ENCODE results near the gene POU2F2. TPM values are rescaled to one million over a fixed set of nuclear protein-coding genes. Genes with fewer than 3 reads are reported as not detected.

The POU2F2 gene
- total RNA-seq, 4 donors from 2014 or later = 0.56 to 3.2 (median 1.5) TPM

DNA sequence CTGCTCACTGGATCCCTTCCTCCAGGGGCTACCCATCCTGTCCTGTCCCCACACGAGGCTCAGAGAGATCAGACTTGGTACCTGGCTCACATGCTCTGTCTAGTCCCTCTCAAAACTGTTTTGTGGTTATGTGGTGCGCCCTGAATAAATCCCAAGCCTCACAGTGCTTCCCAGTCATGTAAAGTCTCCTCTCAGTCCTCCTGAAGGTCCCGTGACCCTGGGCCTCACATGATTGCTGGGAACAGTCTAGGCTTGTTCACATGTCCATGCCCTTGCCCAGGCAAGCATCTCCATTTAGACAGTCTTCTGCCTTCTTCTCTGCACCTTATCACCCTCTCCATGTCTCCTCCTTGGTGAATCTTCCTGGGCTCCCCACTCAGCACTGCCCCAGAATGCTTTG, 36.0 kb upstream of the POU2F2 start:
- no peak for ATAC-seq (ENCODE audit: low FRiP score)
- no peak for DNase-seq (ENCODE audit: low spot score)
- no peak for TF ChIP-seq CTCF (IDR thresholded peaks at IDR 0.05)

DNA sequence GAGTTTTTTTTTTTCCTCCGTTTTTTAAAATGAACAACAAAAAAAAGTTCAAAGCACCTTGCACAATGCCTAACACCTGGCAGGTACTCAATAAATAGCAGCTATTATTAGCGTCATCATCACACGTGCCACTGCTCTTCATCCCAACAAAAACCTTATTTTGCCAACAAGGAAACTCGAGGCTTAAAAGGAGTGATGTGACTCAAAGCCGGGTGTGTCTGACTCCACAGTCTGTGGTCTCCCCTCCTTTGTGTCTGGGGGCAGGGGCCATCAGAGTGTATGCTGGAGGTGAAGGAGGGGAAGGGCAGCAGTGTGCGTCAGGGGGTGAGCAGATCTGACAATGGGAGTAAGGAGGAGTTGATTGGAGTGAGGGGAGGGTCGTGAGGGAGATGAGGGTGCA, 34.1 kb upstream of the POU2F2 start:
- DNase-seq (ENCODE audit: low spot score) (no peak), ATAC-seq (ENCODE audit: low FRiP score) (no peak)
- no peak for TF ChIP-seq CTCF (IDR thresholded peaks at IDR 0.05)

DNA sequence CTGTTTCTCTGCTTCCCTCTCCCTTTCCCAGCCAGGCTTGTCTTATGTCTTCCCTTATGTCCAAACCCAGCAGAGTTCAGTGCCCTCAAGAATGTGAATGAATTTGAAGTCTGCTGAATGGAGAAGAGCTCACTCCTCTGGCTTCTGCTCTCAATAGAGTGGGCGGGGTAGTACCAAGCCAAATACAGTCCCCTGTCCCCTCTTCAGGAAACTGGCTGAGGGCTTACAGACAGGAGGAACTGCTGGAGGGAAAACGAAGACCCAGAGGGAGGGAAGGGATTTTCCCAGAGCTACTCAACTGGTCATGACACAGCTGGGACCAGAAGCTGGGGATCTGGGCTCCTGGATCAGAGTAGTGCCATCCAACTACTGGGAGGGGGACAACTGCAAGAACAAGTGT, 32.9 kb upstream of the POU2F2 start:
- no peak for TF ChIP-seq CTCF (IDR thresholded peaks at IDR 0.05)
- ATAC-seq (ENCODE audit: low FRiP score) = no peak
- DNase-seq (ENCODE audit: low spot score) = no peak

DNA sequence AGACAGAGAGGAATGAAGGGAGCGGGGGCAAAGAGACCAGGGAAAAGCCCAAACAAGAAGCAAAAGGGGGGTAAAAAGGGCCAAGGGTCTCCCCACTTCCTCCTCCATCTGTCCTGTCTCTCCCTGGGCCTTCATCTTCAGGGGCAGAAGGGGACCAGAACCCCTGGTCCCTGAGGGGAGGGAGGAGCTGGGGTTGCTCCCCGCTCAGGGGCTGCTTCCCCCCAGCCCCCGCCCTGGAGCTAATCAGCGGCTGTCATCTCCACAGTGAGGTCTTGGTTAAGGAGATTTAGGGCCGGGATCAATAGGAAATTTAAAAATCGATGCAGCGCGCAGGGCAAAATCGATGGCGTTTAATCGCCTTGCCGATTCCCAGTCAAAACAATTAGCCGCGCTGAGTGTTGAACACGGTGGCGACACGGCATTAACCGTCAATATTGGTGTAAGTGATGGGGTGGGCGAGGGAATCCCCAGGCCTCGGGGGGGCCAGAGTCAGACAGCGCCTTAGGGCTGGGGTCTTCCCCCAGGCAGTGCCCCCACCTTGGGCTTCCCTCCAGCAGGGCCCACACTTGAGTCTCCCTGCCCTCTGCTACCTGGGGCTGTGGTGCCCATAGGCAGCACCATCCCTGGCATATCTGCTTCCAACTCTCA, 29.5 kb upstream of the POU2F2 start:
- ATAC-seq (ENCODE audit: low FRiP score) (no peak), DNase-seq (ENCODE audit: low spot score) (no peak)
- no peak for TF ChIP-seq CTCF (IDR thresholded peaks at IDR 0.05)

GRCh38 chr19:42159942-42160341, 27.7 kb upstream of the POU2F2 start:
- ATAC-seq (ENCODE audit: low FRiP score) = no peak
- TF ChIP-seq CTCF (IDR thresholded peaks at IDR 0.05) = no peak
- no peak for DNase-seq (ENCODE audit: low spot score)

GRCh38 chr19:42158926-42159325, 26.7 kb upstream of the POU2F2 start:
- ATAC-seq (ENCODE audit: low FRiP score) (no peak), DNase-seq (ENCODE audit: low spot score) (no peak)
- no peak for TF ChIP-seq CTCF (IDR thresholded peaks at IDR 0.05)

DNA sequence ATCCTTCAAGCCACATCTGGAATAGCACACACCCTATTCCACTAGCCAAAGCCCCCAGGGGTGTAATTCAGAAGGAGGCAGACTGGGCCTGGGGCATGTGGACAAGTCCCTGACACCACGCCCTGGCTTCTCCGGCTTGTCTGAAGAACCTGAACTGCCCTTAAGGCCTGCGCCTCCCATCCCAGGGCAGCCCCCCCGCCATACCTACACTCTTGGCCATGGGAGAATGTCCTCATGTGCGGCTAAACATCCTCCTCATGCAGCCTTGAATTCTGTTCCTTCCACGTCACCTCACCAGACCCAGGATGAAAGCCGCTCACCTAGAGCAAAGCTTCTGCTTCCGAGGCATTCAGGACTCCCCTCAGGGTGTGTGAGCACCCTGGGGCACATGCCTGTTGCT, 24.3 kb upstream of the POU2F2 start:
- ATAC-seq (ENCODE audit: low FRiP score) (no peak), DNase-seq (ENCODE audit: low spot score) (no peak)
- TF ChIP-seq CTCF (IDR thresholded peaks at IDR 0.05) = no peak
